GM19372 (cell line): ENCODE results near the gene CARMIL1.

Experiments used
- ATAC-seq: cut with Tn5 transposase; IDR thresholded peaks from one replicate; pipeline ENCODE4 v1.9.1; 2021; ENCODE audit warnings: mild to moderate bottlenecking, low read depth, moderate library complexity; ENCODE audit not compliant: unreplicated experiment

Gene CARMIL1

GRCh38 chr6:25457516-25457915, 178.3 kb downstream of the CARMIL1 start:
- ATAC-seq: no peak

GRCh38 chr6:25458485-25458884, 179.3 kb downstream of the CARMIL1 start:
- ATAC-seq: no peak

- ATAC-seq: no peak
Measured at GRCh38 chr6:25462235-25462897, 183.2 kb downstream of the CARMIL1 start.

GRCh38 chr6:25463441-25463840, 184.3 kb downstream of the CARMIL1 start:
- ATAC-seq: no peak

GRCh38 chr6:25464225-25464624, 185.1 kb downstream of the CARMIL1 start:
- ATAC-seq: no peak

- ATAC-seq: no peak
Measured at GRCh38 chr6:25465941-25466340, 186.8 kb downstream of the CARMIL1 start.

GRCh38 chr6:25468881-25469280, 189.7 kb downstream of the CARMIL1 start:
- no peak for ATAC-seq

- no peak for ATAC-seq
Measured at GRCh38 chr6:25469797-25470388, 190.7 kb downstream of the CARMIL1 start.

- no peak for ATAC-seq
Measured at GRCh38 chr6:25472306-25472705, 193.1 kb downstream of the CARMIL1 start.

- ATAC-seq: no peak
Measured at GRCh38 chr6:25472906-25473305, 193.7 kb downstream of the CARMIL1 start.

GRCh38 chr6:25473447-25473846, 194.3 kb downstream of the CARMIL1 start:
- no peak for ATAC-seq

GRCh38 chr6:25476126-25476525, 197.0 kb downstream of the CARMIL1 start:
- no peak for ATAC-seq

- no peak for ATAC-seq
Measured at GRCh38 chr6:25477006-25477590, 197.9 kb downstream of the CARMIL1 start.

GRCh38 chr6:25478973-25479372, 199.8 kb downstream of the CARMIL1 start:
- ATAC-seq: no peak

- ATAC-seq: no peak
Measured at GRCh38 chr6:25481267-25481666, 202.1 kb downstream of the CARMIL1 start.

- no peak for ATAC-seq
Measured at GRCh38 chr6:25482996-25483395, 203.8 kb downstream of the CARMIL1 start.

GRCh38 chr6:25483943-25484342, 204.8 kb downstream of the CARMIL1 start:
- ATAC-seq: no peak

- no peak for ATAC-seq
Measured at GRCh38 chr6:25484900-25485299, 205.7 kb downstream of the CARMIL1 start.

GRCh38 chr6:25485821-25486534, 206.8 kb downstream of the CARMIL1 start:
- ATAC-seq: no peak

- ATAC-seq: no peak
Measured at GRCh38 chr6:25486550-25486949, 207.4 kb downstream of the CARMIL1 start.

GRCh38 chr6:25487012-25487411, 207.8 kb downstream of the CARMIL1 start:
- ATAC-seq: no peak
